ENCODE measurements around the gene SP8. TPM values are rescaled to one million over a fixed set of nuclear protein-coding genes. Genes with fewer than 3 reads are reported as not detected.

The SP8 gene
- total RNA-seq, 1 donor from 2014 or later, result not detected

Other genes starting within 250 kb of the SP8 start
- not detected for gene ABCB5, start 171.2 kb downstream of the SP8 start, total RNA-seq